NCI-H446 (cell line): ENCODE results near the gene TSHZ1.
A peak's percentile ranks its signal among the peaks of the same experiment; 100 is the strongest.
"Not testable (repeated sequence)": the region's sequence is repeated elsewhere in the genome, so short reads cannot be mapped to it uniquely, and the experiment has no call there.

Experiments used
- DNase-seq, 2 experiments: peaks; one replicate each; lab custom pipeline; 2025; lab: John Stamatoyannopoulos, UW

TSHZ1 gene

GRCh38 chr18:75179819-75180600, 30.6 kb upstream of the TSHZ1 start:
- no peak for DNase-seq

- no peak for DNase-seq
These were observed 27.1 kb upstream of the TSHZ1 start for GRCh38 chr18:75183524-75183923.

- DNase-seq = peak in 1 of 2 experiments; percentile 16
These were observed 26.6 kb upstream of the TSHZ1 start for GRCh38 chr18:75183973-75184493.

- no peak for DNase-seq
These were observed 25.1 kb upstream of the TSHZ1 start for GRCh38 chr18:75185460-75185859.

- not testable (repeated sequence) for DNase-seq
These were observed 22.9 kb upstream of the TSHZ1 start for GRCh38 chr18:75187702-75188101.

- no peak for DNase-seq
These were observed 20.9 kb upstream of the TSHZ1 start for GRCh38 chr18:75189696-75190095.

GRCh38 chr18:75192899-75193298, 17.7 kb upstream of the TSHZ1 start:
- DNase-seq = no peak

- no peak for DNase-seq
These were observed 12.6 kb upstream of the TSHZ1 start for GRCh38 chr18:75198036-75198435.

- DNase-seq = no peak
These were observed 11.3 kb upstream of the TSHZ1 start for GRCh38 chr18:75199327-75199726.

- no peak for DNase-seq
These were observed 10.5 kb upstream of the TSHZ1 start for GRCh38 chr18:75200071-75200470.

- no peak for DNase-seq
These were observed 9.9 kb upstream of the TSHZ1 start for GRCh38 chr18:75200605-75201280.

- DNase-seq = peak in 1 of 2 experiments; percentile 53
These were observed 9.0 kb upstream of the TSHZ1 start for GRCh38 chr18:75201282-75202270.

GRCh38 chr18:75202696-75203365, 7.8 kb upstream of the TSHZ1 start:
- DNase-seq = no peak

- DNase-seq = no peak
These were observed 7.0 kb upstream of the TSHZ1 start for GRCh38 chr18:75203416-75204268.

- no peak for DNase-seq
These were observed 6.3 kb upstream of the TSHZ1 start for GRCh38 chr18:75204269-75204731.

- DNase-seq = no peak
These were observed 5.7 kb upstream of the TSHZ1 start for GRCh38 chr18:75204732-75205513.

GRCh38 chr18:75205514-75206132, 5.0 kb upstream of the TSHZ1 start:
- DNase-seq = no peak

GRCh38 chr18:75206452-75207309, 3.9 kb upstream of the TSHZ1 start:
- DNase-seq = no peak
